ENCODE results near the gene MBD3L2. TPM values are rescaled to one million over a fixed set of nuclear protein-coding genes. Genes with fewer than 3 reads are reported as not detected.
"Not testable (repeated sequence)": the region's sequence is repeated elsewhere in the genome, so short reads cannot be mapped to it uniquely, and the experiment has no call there.

Gene MBD3L2
- total RNA-seq, 1 donor from 2014 or later = not detected

DNA sequence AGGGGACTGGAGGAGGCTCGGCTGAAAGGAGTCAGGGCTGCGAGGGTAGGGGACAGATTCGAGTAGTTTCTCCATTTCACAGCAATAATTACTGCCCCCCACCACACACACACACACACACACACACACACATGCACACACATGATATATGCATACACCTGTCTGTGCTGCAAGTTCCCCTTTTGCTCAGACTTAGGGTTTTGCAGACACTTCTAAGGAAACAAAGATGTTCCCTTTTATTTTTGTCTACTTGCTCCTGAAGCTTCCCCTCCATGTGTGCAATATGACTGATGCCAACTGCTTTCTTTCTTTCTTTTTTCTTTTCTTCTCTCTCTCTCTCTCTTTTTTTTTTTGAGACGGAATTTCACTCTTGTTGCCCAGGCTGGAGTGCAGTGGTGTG is 41.3 kb upstream of the MBD3L2 start:
- no peak for DNase-seq (ENCODE audit: low spot score in 2 of 2, unreplicated experiment in 2 of 2)
- Mint-ChIP-seq H3K27me3 (ENCODE audit: low read depth) (no peaks in the 10 kb centered on the region), H3K27ac (no peak overlapping the region), H3K9me3 (peaks cover 26% of the 10 kb centered on the region), H3K4me1 (no peaks in the 10 kb centered on the region), H3K4me3 (no peak overlapping the region), H3K36me3 (no peaks in the 10 kb centered on the region)
- TF ChIP-seq, protein P1, sequence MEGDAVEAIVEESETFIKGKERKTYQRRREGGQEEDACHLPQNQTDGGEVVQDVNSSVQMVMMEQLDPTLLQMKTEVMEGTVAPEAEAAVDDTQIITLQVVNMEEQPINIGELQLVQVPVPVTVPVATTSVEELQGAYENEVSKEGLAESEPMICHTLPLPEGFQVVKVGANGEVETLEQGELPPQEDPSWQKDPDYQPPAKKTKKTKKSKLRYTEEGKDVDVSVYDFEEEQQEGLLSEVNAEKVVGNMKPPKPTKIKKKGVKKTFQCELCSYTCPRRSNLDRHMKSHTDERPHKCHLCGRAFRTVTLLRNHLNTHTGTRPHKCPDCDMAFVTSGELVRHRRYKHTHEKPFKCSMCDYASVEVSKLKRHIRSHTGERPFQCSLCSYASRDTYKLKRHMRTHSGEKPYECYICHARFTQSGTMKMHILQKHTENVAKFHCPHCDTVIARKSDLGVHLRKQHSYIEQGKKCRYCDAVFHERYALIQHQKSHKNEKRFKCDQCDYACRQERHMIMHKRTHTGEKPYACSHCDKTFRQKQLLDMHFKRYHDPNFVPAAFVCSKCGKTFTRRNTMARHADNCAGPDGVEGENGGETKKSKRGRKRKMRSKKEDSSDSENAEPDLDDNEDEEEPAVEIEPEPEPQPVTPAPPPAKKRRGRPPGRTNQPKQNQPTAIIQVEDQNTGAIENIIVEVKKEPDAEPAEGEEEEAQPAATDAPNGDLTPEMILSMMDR (IDR thresholded peaks at IDR 0.05; ENCODE audit: unreplicated experiment) = no peak

DNA sequence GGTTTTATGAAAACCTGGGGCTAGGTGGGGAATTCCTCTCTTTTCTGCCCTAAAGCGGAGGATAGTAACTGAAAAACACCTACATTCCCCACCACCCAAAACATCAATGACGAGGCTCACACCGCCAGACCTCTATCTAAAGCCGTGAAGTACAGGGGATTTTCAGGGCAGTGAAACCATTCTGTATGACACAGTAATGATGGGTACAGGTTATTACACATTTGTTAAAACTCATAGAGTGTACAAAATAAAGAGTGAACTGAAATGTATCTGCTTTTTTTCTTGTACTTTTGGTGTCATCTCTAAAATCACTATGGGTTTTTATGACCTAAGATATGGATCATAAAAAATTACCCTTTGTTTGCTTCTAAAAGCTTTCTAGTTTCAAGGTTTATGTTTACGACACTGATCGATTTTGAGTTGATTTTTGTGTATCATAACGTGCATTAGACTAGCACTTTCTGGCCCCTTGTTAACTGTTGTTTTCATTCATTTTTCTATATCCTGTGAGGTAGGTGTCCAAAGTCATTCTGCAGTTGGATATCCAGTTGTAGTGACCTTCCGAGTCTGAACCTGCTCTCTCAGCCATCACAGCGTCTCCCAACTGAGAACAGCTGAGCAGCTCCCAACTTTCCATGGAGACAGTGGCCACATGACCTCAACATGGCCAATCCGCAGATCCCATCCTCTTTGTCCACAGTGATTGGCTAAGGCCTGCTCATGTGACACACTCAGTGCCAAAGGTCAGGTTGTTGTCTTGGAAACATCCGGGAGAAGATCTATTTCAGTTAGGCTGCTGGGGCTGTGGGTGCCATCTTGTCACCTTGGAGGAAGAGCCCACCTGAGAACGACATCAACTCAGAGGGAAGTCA is 38.2 kb upstream of the MBD3L2 start:
- peaks cover 46% of the 10 kb centered on the region for H3K9me3 Mint-ChIP-seq
- TF ChIP-seq, protein P1 (IDR thresholded peaks at IDR 0.05; ENCODE audit: unreplicated experiment) = no peak
- no peaks in the 10 kb centered on the region for H3K36me3 Mint-ChIP-seq
- H3K4me3 Mint-ChIP-seq = no peak overlapping the region
- H3K27me3 Mint-ChIP-seq (ENCODE audit: low read depth) = no peaks in the 10 kb centered on the region
- no peaks in the 10 kb centered on the region for H3K4me1 Mint-ChIP-seq
- H3K27ac Mint-ChIP-seq = no peak overlapping the region
- DNase-seq (ENCODE audit: low spot score in 2 of 2, unreplicated experiment in 2 of 2) = no peak

DNA sequence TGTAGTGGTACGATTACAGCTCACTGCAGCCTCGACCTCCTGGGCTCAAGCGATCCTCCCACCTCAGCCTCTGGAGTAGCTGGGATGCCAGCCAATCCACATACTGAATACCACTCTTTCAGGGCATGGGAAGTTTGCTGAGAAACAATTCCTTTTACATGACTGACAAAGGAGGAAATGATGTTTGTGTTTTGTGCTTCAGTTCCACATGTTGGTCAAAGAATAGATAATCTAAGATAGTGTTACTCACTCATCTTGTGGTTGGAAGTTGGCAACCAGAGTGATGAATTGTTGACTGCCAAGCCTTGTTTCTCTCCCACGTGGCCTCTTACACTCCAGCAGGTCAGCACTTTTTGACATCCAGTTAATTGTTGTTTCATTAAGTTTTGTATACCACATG is 35.4 kb upstream of the MBD3L2 start:
- peaks cover 42% of the 10 kb centered on the region for H3K9me3 Mint-ChIP-seq
- TF ChIP-seq, protein P1 (IDR thresholded peaks at IDR 0.05; ENCODE audit: unreplicated experiment) = no peak
- no peaks in the 10 kb centered on the region for H3K36me3 Mint-ChIP-seq
- DNase-seq (ENCODE audit: low spot score in 2 of 2, unreplicated experiment in 2 of 2) = no peak
- H3K4me3 Mint-ChIP-seq = no peak overlapping the region
- H3K27ac Mint-ChIP-seq = no peak overlapping the region
- no peaks in the 10 kb centered on the region for H3K4me1 Mint-ChIP-seq
- H3K27me3 Mint-ChIP-seq (ENCODE audit: low read depth) = no peaks in the 10 kb centered on the region

DNA sequence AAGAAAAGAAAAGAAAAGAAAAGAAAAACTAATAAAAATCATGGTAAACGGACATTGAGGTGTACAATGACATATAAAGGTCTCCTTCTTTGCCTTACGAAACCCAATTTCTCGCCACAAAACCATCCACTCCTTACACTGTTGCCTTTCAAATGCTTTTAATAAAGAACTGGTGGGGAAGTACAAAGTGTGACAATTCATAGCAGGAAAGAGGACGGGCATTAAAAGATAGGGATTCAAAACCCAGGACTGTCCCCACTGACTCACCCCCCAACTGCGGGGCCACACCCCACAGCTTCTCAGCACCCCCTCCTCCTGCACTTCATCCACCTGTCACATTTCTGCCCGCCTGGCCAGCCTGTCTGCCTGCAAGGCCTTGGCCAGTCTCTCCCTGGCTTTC is 30.3 kb upstream of the MBD3L2 start:
- Mint-ChIP-seq H3K27ac (no peak overlapping the region), H3K4me1 (no peaks in the 10 kb centered on the region), H3K4me3 (no peak overlapping the region), H3K9me3 (peaks cover 27% of the 10 kb centered on the region), H3K27me3 (ENCODE audit: low read depth) (no peaks in the 10 kb centered on the region), H3K36me3 (no peaks in the 10 kb centered on the region)
- DNase-seq (ENCODE audit: low spot score in 2 of 2, unreplicated experiment in 2 of 2) = no peak
- TF ChIP-seq, protein P1 (IDR thresholded peaks at IDR 0.05; ENCODE audit: unreplicated experiment) = no peak

DNA sequence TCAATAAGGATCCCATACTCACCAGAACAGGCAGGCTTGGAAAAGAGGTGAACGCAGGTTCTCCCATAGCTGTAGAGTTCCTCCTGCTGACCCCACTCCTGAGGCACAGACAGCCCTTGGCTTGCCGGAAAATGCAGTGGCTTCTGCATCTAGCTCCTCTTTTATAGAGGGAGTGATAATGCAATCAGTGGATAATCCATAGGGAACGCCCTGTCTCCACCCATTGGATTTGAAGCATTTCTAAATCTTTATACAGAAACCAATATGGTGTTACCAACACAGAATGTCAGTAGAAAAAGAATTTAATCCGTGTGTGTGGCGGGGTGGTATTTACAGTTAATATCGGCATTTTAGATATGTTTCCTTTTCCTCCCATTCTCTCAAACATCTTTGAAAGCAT is 27.8 kb upstream of the MBD3L2 start, which contains the start of gene MBD3L2B:
Gene MBD3L2B, minus strand, starts transcription at position 101 of the 400 bp plus-strand sequence. Its CDS starts 34 bp downstream, at position 67.
- H3K4me1 Mint-ChIP-seq; DNase-seq (ENCODE audit: low spot score in 2 of 2, unreplicated experiment in 2 of 2); H3K27me3 Mint-ChIP-seq (ENCODE audit: low read depth); H3K27ac Mint-ChIP-seq; H3K36me3 Mint-ChIP-seq; H3K4me3 Mint-ChIP-seq: not testable (repeated sequence)
- H3K9me3 Mint-ChIP-seq = peaks cover 12% of the 10 kb centered on the region

DNA sequence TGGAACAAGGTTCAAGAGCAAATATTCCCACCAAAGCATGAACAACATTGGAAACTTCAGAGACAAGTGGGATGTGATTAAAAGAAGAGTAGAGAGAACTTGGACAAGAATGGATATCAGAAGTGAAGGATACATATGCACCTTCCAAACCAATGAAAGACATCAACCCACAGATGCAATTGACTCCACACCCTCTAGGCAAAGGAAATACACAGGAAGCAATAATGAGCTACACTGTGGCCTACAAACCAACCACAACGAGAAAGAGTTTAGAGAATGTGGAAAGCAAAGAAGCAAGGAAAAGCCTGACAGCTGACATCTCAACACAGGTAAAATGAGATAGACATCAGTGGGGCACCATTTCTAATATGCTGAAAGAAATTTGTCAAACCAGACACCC is 20.3 kb upstream of the MBD3L2 start:
- not testable (repeated sequence) for H3K4me1 Mint-ChIP-seq; H3K27me3 Mint-ChIP-seq (ENCODE audit: low read depth); DNase-seq (ENCODE audit: low spot score in 2 of 2, unreplicated experiment in 2 of 2); H3K36me3 Mint-ChIP-seq; H3K27ac Mint-ChIP-seq; H3K4me3 Mint-ChIP-seq; H3K9me3 Mint-ChIP-seq

DNA sequence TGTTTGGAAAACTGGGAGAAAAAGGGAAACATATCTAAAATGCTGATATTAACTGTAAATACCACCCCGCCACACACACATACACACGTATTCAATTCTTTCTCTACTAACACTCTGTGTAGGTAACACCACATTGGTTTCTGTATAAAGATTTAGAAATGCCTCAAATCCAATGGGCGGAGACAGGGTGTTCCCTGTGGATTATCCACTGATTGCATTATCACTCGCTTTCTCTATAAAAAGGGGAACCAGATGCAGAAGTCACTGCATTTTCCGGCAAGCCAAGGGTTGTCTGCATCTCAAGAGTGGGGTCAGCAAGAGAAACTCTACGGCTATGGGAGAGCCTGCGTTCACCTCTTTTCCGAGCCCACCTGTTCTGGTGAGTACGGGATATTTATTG is 18.8 kb upstream of the MBD3L2 start, which contains the start of gene MBD3L5:
Gene MBD3L5, plus strand, starts transcription at position 301 of the 400 bp plus-strand sequence. Its CDS starts 34 bp downstream, at position 335.
- not testable (repeated sequence) for H3K27ac Mint-ChIP-seq; H3K27me3 Mint-ChIP-seq (ENCODE audit: low read depth); DNase-seq (ENCODE audit: low spot score in 2 of 2, unreplicated experiment in 2 of 2); H3K9me3 Mint-ChIP-seq; H3K4me3 Mint-ChIP-seq; H3K36me3 Mint-ChIP-seq; H3K4me1 Mint-ChIP-seq

DNA sequence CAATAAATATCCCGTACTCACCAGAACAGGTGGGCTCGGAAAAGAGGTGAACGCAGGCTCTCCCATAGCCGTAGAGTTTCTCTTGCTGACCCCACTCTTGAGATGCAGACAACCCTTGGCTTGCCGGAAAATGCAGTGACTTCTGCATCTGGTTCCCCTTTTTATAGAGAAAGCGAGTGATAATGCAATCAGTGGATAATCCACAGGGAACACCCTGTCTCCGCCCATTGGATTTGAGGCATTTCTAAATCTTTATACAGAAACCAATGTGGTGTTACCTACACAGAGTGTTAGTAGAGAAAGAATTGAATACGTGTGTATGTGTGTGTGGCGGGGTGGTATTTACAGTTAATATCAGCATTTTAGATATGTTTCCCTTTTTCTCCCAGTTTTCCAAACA is 9.0 kb upstream of the MBD3L2 start, which contains the start of gene MBD3L4:
Gene MBD3L4, minus strand, starts transcription at position 101 of the 400 bp plus-strand sequence. Its CDS starts 35 bp downstream, at position 66.
- H3K4me3 Mint-ChIP-seq; H3K27me3 Mint-ChIP-seq (ENCODE audit: low read depth); H3K27ac Mint-ChIP-seq; H3K4me1 Mint-ChIP-seq; H3K9me3 Mint-ChIP-seq; H3K36me3 Mint-ChIP-seq; DNase-seq (ENCODE audit: low spot score in 2 of 2, unreplicated experiment in 2 of 2): not testable (repeated sequence)

DNA sequence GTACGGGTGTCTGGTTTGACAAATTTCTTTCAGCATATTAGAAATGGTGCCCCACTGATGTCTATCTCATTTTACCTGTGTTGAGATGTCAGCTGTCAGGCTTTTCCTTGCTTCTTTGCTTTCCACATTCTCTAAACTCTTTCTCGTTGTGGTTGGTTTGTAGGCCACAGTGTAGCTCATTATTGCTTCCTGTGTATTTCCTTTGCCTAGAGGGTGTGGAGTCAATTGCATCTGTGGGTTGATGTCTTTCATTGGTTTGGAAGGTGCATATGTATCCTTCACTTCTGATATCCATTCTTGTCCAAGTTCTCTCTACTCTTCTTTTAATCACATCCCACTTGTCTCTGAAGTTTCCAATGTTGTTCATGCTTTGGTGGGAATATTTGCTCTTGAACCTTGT is 7.6 kb upstream of the MBD3L2 start:
- H3K9me3 Mint-ChIP-seq; DNase-seq (ENCODE audit: low spot score in 2 of 2, unreplicated experiment in 2 of 2); H3K27me3 Mint-ChIP-seq (ENCODE audit: low read depth); H3K4me3 Mint-ChIP-seq; H3K4me1 Mint-ChIP-seq; H3K27ac Mint-ChIP-seq; H3K36me3 Mint-ChIP-seq: not testable (repeated sequence)

DNA sequence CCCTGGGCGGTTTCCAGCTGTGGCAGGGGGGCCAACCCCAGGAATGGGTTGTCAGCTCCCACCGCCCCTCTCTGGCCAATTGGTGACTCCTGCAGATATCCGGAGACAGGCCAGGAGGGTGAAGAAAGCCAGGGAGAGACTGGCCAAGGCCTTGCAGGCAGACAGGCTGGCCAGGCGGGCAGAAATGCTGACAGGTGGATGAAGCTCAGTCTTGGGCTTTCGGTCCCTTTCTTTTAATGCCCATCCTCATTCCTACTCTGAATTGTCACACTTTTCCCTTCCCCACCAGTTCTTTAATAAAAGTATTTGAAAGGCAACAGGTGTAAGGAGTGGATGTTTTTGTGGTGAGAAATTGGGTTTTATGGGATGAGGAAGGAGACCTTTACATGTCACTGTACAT is 2.3 kb downstream of the MBD3L2 start:
- H3K27ac Mint-ChIP-seq; H3K9me3 Mint-ChIP-seq; H3K4me3 Mint-ChIP-seq; H3K4me1 Mint-ChIP-seq; H3K27me3 Mint-ChIP-seq (ENCODE audit: low read depth); DNase-seq (ENCODE audit: low spot score in 2 of 2, unreplicated experiment in 2 of 2); H3K36me3 Mint-ChIP-seq: not testable (repeated sequence)
